Measurements from ENCODE around the gene NUP214.

NUP214 gene
- total RNA-seq: 100.0 reads per million, percentile 82 among the genes with 10 or more reads in this experiment

- DNase-seq: peak; percentile 100
Observed at GRCh38 chr9:131125288-131126058, at the start of gene NUP214. Gene NUP214, plus strand, starts transcription at chr9:131125586. Its CDS starts 119 bp downstream, at chr9:131125705.

DNA sequence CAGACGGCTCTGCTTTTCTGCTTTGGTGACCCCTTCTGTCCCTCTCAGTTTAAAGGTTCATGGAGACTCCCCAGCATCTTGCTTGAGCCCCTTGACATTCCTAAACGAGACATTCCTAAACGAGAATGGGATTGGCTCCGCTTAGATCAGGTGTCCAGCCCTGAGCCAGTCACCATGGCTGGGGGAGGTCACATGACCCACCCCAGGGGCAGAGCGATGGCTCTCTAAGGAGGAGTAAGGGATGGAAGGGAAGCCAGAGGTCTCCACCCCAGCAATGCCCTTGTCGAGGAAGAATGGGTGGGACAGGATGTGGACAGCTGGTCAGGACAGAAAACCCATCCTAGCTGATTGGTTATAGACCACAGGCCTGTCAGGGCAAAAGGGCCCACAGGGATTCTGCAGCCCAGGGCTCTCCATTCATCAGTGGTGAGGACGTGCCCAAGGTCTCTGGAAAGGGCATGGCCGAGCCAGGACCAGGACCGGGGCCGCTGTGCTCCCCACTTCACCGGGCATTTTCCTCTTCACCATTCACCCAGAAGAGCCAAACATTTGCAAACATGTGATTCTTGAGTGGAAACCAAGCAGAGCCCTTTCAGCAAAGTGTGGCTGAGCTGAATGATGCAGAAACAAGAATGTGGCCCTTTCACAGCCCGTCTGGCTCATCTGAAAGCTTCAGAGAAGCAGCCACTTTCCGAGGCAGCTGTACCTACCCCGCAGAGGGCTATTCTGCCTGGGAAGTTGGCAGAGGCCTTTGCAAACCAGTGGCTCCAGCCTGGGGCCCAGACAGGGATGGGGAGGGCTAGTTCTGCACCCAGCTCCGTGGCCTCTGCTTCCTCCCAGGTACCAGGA is 48.8 kb upstream of the NUP214 start:
- no peak for DNase-seq

DNA sequence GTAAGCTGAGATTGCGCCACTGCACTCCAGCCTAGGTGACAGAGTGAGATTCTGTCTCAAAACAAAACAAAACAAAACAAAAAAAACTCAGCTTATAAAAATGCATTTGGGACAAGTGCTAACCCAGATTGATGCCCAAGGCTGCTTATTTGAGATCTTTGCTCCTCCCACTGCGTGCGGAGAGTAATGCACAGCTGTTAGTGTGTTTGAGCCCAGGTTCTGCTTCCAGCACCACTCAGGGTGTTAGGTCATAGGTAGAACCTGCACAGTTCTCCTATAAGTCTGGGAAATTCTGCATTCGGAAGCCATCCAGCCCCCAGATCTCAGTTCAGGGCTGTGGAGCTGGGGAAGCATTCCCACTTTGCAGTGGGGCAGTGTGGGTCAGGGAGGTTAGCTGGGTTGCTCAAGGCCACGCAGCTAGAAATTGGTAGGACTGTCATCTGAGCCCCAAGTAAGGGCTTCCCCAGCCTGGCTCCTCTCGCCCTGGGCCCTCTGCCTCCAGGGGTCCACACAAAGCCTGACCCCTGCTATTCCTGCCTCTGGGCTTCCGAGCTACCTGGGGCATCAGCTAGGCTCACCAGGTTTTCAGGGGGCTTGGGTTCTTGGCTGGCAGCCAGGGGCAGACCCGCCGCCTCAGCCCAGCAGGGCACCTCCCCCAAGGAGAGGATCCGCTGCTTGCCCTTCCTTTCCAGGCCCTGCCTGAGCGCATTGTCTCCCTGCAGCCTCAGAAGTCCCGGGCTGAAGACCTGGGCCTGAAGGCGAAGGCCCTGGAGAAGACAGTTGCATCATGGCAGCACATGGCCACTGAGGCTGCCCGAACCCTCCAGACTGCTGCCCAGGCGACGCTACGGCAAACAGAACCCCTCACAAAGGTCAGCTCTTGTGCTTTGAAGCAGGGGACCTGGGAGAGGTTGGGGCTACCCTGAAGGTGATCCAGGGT is 46.7 kb upstream of the NUP214 start:
- DNase-seq: no peak

DNA sequence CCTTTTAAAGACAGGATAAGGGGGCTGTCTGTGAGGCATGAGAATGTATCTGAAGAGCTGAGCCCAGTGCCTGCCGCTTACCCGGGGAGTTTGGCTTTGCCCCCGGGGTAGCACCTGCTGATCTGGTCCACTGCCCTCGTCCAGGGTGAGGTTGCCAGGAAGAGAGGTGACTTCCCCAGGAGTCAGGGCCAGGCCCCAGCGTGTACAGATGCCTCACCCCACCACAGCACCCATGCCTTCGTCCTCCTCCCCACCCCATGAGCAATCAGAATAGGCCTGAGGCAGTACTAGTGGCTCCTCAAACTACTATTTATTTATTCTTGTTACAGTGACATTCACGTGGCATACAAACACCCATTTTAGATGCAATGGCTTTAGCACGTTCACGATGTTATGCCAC is 44.8 kb upstream of the NUP214 start:
- DNase-seq: no peak

GRCh38 chr9:131081868-131082267 is 43.5 kb upstream of the NUP214 start:
- no peak for DNase-seq

DNA sequence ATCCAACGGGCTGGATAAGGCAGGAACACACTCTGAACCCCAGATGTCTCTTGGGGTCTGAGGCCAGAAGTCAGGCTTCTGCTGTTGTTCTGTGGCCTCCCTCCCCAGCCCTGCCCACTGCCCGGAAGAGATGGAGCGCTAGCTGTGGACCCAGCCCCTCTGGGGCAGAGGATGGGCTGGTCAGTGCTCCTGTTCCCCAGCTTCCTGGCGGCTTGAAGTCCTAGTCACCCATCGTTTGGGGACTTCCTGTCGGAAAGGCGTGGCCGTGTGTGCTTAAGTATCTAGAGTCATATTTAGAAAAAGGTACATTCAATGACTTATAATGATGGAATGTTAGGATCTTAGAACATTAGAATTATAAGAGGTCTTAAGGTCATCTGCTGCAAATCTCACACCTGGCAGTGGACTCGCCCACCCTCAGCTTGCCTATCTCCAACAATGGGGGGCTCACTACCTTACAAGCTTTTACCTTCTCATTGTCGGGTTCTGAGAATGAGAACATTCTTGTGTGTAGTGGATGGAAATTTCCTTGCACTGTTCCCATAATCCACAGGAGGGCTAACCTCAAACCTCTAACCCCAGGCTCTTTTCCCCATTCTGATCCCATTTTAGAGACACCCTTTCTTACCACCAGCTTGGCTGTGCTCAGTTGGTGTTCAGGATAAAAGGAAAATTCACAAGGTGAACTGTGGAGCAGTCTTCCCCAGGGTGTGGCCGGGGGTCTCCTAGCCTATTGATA is 42.4 kb upstream of the NUP214 start:
- no peak for DNase-seq

GRCh38 chr9:131084661-131085369 is 40.6 kb upstream of the NUP214 start:
- DNase-seq: no peak

- DNase-seq: no peak
Observed at GRCh38 chr9:131085370-131086122, 39.8 kb upstream of the NUP214 start.

DNA sequence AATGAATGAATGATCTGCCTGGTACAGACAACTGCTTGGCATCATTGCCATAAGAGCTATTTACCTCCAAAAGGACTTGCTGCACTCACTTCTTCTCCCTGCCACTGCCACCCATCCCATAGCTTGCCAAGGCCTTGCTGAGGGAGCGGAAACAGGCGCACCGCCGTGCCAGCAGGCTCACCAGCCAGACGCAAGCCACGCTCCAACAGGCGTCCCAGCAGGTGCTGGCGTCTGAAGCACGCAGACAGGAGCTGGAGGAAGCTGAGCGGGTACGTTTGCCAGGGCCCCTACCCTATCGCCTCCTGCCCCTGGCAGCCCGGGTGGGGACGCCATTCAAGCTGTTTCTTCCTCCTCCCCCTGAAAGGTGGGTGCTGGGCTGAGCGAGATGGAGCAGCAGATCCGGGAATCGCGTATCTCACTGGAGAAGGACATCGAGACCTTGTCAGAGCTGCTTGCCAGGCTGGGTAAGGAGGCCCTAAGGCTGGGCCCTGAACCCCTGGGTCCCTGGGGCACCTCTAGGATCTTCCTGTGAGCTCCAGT is 38.0 kb upstream of the NUP214 start:
- DNase-seq: no peak

DNA sequence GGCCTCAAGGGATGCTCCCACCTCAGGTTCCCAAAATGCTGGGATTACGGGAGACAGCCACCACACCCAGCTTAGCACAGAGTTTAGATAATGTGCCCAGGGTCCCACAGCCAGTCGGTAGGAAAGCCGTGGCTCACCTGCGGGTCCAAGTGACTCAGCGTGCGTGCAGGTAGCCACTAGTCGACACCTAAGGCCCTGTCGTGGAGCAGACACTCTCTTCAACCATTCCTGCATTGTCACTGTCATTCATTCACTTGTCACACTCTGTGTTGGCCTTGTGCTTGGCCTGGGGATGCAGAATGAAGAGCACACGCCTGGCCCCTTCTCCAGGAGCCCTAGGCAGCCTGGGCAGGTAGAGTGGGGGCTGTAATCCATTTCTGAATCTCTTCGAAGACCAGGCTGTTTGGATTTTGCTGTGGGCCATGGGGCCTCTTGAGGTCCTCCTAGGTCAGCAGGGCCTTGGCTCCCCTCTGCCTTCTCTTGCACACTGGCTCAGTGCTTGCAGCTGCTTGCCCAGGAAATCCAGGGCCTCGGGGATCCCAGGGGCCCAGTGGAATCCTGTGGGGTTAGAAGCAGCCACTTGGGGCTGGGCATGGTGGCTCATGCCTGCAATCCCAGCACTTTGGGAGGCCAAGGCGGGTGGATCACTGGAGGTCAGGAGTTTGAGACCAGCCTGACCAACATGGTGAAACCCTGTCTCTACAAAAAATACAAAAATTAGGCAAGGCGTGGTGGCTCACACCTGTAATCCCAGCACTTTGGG is 35.2 kb upstream of the NUP214 start:
- no peak for DNase-seq

GRCh38 chr9:131091352-131091992 is 33.9 kb upstream of the NUP214 start:
- DNase-seq: no peak

DNA sequence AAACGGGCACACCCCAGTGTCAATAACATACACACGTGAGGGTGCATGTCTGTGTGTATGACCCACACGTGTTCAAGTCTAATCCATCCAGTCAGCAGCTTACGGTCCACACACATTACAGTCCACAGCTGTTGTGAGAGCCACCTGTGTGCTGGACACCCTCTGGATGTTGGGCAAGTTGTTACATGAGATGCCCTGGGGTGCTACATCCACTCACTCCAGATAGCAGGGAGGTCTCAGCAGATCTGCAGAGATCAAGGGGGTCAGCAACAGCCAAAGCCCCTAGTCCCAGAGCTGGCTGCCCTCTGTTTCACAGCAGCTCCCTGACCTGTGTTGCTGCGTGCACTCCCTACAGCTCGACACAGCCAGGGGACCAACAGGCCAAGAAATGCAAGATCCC is 33.4 kb upstream of the NUP214 start:
- DNase-seq: no peak

DNA sequence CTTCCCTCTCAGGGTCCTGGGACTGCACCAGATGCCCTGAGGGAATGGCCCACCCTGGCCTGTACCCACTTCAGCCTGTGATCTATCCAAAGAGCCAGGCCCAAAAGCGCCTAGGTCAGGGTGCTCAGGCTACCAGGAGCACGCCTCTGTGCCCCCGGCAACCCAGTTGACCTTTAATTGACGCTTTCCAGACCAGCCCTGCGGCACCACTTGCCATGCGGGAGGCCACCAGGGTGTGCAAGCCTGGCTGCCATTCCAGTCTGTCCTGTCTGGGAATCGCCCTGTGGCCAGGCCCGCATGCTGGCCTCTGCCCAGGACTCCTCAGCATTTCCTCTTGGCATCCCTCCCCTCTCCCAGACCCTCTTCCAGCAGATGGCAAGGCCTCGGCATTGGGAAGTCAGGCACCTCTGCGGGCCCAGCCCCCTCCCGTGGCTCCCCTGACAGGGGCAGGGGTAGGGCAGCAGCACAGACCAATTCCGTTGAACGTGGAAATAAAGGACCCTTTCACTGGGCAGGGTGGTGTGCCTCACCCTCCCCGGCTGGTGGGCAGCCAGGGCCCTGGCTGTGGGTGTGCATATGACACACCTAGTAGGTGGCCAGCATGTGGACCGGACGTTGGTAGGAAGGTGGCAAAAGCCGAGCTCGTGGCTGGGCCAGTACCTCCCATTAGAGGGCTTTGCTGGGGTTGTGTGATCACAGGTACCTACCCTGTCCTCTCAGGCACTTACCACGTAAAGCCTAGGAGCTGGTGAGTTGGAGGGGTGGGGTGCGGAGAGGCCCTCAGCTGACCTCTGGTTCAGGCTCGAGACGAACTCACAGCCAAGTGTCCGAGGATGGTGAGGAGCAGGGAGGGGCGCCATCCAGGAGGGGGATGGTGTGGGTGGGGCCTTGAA is 32.6 kb upstream of the NUP214 start:
- DNase-seq: no peak

GRCh38 chr9:131094015-131094414 is 31.4 kb upstream of the NUP214 start:
- no peak for DNase-seq

DNA sequence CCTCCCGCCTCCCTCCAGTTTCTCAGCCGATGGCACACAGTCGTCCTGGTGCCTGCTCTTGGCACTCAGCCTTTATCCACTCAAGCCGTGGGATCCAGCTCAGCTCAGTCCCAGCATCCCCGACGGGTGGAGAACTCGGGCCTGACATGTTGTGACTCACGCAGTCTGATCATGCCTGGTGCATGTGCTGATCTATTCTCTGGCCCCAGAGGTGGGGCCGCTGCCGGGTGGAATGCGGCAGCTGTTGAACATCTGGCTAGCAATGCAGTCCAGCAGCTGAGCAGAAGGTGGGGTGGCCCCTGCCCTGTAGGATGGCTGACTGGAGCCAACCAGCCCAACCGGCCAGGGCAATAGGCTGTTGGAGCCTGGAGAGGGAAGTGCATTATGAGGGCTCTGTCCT is 30.8 kb upstream of the NUP214 start:
- DNase-seq: no peak

- no peak for DNase-seq
Observed at GRCh38 chr9:131095666-131096268, 29.6 kb upstream of the NUP214 start.
